Activated CD4-positive, CD25-positive, alpha-beta regulatory T cell treated with anti-CD3 and anti-CD28 coated beads, Interleukin-2, amount 50 U/mL, for 72 hours (primary cell): ENCODE results near the gene CLDN6.

Experiments
- DNase-seq: peaks from one replicate; pipeline ENCODE4 v3.0.0; 2021

CLDN6 gene

DNA sequence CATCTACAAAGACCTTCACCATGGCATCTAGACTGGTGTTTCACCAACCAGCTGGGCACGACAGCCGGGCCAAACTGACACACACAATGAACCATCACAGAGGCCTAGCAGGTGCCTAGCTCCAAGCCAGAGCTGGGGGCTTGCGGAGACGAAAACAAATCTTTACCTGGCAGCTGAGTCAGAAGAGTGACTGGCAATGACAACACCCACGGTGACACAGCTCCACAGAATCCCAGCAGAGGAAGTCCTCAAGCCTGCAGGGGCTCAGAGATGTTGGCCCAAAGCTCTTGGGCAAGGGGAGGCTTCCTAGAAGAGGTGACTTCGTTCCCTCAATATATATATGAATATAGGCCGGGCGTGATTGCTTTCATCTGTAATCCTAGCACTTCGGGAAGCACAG, 33.5 kb upstream of the CLDN6 start:
- DNase-seq, result no peak

DNA sequence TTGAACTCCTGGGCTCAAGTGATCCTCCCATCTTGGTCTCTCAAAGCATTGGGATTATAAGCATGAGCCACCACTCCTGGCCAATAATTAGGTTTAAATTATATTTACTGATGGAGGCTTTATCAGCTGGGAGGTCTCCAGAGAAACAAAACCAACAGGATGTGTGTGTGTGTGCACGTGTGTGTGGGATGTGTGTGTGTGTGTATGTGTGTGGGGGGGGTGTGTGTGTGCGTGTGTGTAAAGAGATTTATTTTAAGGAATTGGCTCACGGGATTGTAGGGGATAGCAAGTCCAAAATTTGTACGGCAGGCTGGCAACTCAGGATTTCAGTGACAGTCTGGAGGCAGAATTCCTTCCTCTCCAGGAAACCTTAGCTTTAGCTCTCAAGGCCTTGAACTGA, 33.0 kb upstream of the CLDN6 start:
- DNase-seq, result no peak

DNA sequence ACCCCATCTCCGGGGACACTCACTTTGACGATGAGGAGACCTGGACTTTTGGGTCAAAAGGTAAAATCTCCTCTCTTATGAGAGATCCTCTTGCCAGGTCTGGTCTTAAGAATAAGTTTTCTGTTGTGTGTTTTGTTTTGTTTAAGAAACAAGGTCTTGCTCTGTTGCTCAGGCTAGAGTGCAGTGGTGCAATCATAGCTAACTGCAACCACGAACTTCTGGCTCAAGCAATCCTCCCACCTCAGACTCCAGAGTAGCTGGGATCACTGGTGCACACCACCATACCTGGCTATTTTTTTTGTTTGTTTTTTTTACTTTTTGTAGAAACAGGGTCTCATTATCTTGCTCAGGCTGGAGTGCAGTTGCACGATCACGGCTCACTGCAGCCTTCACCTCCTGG, 32.5 kb upstream of the CLDN6 start:
- no peak for DNase-seq

DNA sequence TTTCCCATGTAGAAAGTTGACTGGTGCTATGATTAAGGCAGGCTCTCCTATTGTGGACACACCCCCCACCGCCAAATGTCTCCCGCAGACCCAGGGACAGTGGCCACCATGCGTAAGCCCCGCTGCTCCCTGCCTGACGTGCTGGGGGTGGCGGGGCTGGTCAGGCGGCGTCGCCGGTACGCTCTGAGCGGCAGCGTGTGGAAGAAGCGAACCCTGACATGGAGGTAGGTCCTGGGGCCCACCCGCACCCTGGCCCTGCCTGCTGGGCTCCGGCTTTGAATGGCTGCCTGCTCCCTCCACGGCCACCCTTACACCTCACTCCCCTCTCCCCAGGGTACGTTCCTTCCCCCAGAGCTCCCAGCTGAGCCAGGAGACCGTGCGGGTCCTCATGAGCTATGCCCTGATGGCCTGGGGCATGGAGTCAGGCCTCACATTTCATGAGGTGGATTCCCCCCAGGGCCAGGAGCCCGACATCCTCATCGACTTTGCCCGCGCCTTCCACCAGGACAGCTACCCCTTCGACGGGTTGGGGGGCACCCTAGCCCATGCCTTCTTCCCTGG, 32.0 kb upstream of the CLDN6 start:
- DNase-seq, result no peak

DNA sequence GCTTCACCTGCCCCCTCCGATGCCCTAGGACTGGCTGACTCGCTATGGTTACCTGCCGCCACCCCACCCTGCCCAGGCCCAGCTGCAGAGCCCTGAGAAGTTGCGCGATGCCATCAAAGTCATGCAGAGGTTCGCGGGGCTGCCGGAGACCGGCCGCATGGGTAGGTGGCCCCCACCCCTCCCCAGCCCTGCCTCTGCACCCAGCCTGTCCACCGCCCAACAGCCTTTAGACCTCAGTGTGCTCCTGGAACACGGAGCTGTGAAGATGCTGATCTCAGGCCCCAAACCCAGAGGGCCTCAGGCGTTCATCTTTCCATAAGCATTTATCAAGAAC, 29.4 kb upstream of the CLDN6 start:
- DNase-seq, result no peak

DNA sequence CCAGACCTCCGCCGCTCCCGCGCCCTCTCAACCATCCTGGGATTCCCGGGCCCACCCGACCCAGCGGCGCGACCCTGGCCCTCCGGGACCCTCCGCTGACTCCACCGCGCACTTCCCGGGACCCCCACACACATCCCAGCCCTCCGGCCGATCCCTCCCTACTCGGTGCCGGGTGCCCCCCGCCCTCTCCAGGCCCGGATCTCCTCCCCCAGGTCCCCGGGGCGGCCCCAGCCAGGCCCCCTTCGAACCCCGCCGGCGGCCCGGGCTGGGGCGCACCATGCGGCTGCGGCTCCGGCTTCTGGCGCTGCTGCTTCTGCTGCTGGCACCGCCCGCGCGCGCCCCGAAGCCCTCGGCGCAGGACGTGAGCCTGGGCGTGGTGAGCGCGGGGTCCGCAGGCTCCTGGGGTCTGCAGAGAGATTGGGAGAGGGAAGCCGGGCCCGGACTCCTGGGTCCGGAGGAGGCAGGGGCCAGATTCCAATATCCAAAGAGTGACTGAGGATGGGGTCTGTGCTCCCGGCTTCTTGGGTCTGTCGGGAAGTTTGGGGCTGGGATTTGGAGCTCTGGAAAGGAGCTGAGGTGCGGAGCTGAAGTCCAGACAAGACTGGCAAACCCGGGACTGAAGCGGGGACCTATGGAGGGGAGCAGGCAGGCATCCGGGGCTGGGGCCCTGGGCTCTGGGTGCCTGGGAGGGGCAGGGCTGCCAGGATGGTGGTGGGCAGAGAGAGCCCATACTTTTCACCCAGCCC, 28.8 kb upstream of the CLDN6 start:
- DNase-seq, result no peak

DNA sequence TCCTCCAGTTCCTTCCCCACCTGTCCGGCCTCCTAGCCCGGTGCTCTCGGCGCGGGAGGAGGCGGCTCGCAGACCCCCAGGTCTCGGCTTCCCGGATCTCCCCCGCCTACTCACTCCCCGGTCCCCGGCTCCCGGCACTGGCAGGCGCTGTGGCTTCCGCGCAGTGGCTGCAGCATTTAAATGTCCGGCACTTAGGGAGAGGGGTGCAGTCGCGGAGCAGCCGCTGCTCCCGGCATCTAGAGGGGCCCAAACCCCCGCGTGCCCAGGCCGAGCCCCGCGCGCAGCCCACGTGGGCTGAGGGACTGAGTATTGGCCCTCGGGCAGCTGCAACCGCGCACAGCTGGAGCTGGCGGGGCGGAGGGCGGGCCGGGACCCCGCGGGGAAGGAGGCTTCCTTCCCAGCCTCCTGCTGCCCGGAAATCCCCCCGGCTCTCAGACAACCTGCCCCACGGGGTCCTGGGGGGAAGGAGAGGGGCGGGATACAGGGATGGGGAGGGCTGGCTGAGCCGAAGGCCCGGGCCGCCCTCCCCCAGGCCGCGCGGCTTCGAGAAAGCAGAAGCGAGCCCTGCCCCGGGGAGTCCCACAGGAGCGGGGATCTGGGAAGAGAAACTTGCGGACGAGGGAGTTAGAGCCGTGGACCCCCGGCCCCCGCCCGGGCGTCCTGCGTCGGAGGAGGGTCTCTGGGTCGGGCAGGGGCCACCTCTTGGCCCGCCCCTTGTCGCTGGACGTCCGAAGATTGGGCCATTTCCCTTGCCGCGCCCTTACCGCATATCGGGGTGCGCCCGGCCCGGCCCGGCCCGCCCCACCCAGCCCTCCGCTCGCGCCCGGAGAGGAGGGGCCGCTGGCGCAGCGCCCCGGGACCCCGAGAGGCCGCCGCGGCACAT, 28.0 kb upstream of the CLDN6 start, which contains the start of gene MMP25:
Gene MMP25 (plus strand): TSS at position 804 of the 883 bp plus-strand sequence. CDS start 357 bp downstream, outside the sequence.
- DNase-seq, result no peak

DNA sequence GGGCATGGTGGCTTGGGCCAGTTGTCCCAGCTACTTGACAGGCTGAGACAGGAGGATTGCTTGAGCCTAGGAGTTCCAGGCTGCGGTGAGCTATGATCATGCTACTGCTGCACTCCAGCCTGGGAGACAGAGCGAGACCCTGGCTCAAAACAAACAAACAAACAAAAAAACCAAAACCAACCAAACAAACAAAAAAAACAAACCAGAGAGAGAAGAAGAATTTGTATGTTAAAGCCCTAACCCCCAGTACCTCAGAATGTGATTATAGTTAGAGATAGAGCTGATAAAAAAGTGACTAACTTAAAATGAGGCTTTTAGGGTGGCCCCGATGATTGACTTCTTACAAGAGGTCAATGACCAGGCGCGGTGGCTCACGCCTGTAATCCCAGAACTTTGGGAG, 26.7 kb upstream of the CLDN6 start:
- no peak for DNase-seq

DNA sequence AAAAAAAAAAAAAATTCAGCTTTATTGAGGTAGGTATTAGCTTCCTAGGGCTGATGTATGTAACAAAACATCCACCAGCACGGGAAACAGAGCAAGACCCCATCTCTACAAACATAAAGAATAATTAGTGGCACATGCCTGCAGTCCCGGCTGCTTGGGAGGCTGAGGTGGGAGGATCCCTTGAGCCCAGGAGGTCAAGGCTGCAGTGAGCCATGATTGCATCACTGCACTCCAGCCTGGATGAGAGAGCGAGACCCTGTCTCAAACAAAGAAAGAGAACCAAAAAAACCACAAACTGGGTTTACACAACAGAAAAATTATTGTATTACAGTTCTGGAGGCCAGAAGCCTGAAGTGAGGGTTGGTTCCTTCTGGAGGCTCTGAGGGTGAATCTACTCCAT, 24.4 kb upstream of the CLDN6 start:
- DNase-seq, result no peak

DNA sequence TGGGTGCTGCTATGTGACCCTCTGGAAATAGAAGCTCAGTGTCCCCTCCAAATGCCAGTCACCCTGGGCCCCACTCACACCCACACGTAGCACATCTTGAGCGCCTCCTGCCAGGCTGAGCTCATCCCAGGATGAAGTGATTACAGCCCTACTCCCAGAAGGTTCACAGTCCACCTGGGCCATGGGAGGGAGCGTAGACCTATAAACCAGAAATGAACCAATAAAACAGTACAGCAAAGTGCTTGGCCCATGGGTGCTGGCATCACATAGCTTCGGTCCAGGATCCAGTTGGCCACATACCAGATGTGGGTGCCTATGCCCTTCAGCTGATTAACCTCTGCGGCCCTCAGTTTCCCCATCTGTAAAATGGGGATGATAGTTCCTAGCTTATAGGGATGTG, 20.9 kb upstream of the CLDN6 start:
- DNase-seq, result no peak

DNA sequence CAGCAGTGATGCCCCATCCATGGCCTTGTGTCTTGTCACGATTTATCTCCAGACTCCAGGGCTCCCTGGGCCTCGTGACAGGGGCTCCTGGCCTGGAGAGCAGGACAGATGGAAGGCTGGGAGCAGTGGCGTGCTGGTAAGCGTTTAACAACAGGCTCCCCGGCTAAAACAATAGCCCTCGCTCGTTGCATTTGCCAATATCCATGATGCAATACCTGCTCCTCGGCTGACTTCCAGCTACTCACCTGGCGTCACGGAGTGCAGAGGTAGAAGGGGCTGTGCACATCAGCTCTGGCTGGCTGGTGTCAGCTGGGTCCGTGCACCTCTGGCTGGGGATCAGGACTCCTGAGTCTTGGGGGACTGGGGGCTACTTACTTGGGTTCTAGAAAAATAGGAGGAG, 20.3 kb upstream of the CLDN6 start:
- DNase-seq, result no peak

DNA sequence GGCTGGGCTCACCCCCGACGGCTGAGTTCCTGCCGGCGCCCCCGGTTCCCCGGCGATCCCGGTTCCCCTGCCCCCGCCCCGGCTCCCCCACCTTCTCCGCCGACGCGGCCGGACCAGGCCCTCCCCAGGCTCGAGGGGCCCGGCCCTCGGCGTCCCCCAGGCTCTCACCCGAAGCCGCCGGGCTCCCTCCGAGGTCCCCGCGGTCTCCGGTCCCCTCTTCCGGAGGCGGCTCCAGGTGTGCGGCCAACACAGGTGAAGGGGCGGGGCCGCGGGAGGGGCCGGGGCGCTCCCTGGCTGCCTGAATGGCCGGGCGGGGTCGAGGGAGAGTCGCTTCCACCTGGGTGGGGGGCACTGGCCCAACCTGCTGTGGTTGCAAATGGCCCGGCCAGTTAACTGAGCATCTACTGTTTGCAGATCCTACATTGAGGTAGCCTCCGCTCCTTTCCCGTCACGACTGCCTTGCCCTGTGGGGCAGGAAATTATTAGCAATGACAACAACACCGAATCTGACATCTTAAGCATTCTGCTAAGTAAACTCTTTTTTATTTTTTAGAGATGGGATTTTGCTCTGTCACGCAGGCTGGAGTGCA, 18.8 kb upstream of the CLDN6 start, which contains the start of gene BICDL2:
Gene BICDL2 (minus strand): TSS at position 219 of the 590 bp plus-strand sequence. CDS start 1,448 bp downstream, outside the sequence.
- DNase-seq, result no peak

DNA sequence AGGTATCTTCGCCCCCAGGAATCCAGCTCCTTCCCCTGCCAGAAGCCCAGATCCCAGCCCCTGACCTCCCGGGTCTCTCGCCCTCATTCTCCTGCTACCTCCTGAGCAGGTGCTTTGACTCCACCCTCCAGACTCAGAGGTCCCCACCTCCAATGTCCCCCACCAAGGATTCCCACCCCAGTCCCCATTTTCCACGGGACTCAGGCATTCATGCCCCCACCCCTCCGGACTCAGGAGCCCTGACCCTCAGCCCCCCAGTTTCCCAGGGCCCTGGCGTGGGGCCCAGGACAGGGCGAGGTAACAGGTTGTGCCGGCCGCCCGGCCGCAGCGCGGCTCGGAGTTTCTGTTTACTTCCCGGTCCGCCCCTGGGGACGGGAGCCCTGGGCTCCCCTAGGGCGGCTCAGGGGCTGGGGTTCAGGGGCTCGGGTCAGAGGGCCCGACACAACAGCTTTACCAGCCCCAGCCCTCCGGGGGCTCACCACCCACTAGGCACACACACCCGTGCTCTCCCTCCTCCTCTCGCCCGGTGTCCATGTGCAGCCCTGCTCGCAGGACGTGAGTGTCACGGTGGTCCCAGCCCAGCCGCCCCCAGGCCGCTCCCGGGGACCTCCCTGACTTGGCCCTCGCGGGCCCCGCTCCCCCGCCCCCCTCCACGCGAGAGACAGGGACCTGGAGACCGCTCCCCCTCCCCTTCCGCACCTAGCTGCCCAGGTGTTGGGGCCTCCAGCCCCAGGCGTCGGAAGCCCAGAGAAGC, 18.2 kb upstream of the CLDN6 start:
- no peak for DNase-seq

DNA sequence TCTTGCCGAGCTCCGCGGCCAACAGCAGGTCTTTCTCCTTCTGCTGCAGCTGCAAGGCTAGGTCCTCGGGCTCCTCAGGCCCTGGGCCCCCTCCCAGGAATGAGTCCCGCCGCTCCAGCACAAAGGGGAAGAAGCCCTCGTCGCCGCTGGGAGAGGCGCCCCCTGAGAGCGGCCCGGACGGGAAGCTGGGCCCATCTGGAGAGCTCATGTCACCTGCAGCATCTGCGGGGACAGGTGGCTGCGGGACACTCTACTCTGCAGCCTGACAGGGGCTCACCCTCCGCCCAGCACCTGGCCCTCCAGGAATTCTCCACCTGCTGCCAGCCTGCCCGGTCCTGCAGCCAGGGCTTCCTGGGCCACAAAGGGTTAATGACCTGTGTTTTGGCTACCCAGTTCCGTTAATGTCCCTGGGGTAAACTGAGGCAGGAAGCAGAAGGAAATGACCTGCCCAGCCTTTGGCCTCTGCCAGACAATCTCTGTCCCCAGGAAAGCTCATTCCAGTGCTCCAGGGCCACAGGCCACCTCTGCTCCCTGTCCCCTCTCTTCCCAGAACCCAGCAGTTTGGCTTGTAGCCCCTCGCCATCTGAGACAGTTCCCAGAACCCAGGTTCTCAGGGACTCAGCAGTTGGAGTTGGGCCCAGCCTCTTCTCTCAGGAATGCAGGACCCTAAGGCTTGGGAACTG, 17.4 kb upstream of the CLDN6 start:
- no peak for DNase-seq

DNA sequence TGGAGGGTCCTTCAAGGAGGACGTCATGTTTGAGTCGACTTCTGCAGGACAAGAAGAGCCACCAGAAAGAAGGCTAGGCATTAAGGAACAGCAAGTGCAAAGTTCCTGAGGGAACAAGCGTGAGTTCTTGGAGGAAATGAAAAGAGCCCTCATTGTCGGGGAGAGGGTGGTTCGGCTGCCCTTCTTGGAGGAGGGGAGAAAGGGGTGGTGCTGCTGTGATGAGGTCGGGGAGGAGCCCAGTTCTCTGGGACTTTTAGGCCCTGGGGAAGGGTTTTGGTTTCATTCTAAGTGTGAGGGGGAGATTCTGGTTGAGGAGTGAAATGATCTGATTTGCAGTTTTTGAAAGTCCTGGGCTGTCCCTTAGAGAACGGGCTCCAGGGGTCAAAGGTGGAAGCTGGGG, 14.6 kb upstream of the CLDN6 start:
- no peak for DNase-seq

DNA sequence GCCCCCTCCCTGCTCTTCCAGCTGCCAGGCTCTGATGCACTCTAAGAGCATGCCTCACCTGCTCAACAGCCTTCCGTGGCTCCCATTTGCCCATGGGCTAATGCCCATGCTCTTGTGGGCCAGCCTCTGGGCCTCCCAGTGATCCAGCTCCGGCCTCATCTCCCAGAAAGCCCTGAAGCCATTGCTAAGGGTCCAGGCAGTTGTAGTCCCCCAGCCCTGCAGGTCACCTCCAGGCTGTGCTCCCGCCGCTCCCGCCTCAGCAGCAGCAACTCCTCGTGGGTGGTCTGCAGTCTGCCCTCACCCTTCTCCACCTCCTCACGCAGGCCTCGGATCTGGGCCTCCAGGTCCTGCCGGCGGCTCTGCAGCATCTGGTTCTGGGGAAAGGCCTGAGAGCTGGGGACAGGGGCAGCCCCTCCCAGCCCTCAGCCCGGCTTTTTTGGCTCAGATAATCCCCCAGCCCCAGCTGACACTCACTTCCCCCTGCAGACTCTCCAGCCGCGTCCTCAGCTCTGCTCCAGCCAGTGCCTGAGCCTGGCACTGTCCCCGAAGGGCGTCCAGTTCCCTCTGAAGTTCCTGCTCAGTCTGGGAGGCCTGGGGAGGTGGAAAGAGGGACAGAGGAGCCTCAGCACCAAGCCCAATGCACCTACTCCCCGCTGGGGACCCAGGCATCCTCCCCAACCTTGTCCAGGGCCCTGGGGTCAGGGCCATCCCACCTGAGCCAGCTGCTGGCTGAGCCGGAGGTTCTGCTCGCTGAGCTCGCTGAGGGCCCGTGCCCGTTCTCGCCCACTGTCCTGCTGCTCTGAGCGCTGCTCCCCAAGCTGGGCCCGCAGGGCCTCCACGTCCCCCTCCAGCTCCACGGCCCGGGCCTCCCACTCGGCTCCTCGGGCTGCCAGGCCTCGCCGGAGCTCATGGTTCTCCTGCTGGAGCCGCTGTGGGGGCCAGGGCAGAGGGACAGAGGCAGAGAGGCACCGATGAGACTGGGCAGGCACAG, 12.5 kb upstream of the CLDN6 start:
- no peak for DNase-seq

DNA sequence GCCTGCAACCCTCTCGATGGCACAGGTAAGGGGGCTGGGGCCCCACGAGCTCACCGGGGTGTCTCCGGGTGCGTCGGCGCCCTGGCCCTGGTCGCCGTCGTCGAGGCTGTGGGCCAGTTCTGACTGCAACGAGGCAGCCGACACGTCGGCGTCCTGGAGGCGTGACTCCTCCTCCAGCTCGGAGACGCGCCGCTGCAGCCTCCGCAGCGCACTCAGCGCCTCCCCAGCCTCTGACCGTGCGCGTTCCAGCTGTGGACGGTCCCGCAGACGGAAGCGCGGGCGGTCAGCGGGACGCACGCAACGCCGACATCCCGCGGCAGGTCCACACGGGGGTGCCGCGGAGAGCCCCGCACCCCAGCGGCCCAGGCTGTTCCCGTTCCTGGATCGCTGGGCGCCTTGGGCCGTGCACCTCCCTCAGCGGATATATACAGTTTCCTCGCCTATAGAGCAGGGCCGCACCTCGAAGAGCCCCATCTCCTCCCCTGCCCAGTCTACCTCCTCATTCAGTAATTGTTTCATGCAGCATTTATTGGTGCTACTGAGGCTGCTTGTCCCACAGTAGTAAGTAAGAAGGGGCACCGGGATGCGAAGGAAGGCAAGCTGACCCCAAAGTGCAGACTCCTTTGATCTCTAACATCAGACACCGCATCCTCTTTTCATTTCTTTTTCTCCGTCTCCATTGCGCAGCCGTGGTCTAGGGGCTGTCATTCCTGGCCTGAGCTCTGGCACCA, 11.7 kb upstream of the CLDN6 start:
- DNase-seq, result peak; percentile 58

DNA sequence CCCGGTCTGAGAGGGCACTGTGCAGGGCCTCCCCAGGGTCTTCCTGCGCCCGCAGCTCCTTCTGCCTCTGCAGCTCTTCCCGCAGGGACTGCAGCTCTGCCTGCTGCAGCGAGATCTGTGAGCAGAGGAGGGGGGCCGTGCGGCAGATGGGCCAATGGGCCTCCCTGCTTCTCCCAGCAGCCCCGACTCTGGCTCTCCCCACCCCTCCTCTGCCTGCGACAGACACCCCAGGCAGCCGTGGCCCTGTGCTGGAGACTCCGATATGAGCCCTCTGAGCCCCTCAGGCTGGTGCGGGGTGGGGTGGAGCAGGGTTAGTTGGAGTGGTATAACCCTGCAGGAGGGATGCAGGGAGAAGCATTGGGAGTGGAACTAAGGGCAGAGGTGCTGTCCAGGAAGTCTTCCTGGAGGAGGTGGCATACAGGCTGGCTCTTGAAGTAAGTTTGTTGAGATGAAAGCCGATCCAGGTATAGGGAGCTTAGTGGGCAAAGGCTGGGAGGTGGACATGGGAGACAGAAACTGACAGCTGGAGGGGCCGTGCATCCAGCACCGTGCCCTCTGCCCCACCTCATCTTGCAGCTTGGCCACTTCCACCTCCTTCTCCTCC, 10.8 kb upstream of the CLDN6 start:
- no peak for DNase-seq

DNA sequence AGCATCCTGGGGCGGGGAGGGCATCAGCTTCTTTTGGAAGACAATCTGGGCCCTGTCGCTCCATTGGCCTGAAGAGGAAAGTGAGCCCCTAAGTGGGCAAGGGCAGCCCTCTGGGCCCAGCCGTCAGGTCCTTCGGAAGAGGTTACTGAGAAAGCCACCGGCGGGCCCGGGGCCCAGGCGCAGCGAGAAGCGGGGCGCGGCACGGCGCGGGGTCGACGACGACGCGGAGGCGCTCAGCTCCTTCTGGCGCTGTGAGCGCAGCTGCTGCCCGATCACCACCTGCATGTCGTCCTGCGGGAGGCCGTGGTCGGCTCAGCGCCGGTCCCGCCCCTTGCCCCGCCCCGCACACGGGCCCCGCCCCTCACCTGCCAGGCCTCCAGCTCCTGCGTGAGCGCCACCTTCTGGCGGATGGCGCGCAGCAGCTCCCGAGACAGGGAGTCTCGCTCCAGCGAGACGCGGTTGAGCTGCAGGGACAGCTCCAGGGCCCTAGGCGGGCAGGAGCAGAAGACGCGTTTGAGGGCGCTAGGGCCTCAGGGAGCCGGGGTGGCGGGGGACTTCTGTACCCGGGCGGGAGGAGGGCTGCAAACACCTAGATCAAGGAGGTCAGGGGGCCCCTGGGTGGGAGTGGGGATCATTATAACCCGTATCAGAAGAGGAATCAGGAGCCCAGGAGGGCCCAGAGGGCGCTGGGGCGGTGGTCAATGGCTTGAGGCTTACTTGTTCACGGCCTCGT, 10.2 kb upstream of the CLDN6 start:
- peak; percentile 88 for DNase-seq
